ENCODE measurements around the gene VTI1A.

DNA sequence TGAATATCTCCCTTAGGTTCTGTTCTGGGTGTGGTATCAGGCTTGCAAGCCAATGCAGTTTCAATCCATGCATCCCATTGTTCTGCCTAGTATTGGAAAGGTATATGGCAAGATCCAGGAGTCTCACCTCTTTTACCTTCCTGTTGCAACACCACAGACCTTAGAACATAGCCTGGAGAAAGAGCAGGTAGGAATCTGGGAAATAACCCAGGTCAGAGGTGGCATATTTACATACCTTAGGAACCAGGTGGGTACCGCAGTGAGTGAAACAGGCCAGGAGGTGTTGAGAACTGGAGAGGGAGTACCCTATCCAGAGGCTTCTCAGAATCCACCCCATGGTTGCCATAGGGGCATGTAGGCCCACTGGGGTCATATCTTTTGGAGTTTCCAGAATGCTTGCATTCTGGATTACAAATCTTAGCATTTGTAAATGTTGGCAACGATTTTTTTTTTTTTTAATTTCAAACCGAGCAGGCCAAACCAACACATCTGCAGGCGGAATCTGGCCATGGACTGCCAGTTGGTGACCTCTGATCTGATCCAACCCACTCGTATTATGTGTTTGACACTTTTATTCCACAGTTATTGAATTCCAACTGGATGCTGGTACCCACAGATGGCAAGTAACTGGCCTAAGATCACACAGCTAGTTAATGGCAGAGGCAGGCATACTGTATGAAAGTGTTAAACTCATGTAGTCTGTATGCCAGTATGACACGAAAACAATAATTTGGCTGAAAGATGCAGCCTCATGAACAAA is 322.8 kb downstream of the VTI1A start:
- TF ChIP-seq, protein P1, sequence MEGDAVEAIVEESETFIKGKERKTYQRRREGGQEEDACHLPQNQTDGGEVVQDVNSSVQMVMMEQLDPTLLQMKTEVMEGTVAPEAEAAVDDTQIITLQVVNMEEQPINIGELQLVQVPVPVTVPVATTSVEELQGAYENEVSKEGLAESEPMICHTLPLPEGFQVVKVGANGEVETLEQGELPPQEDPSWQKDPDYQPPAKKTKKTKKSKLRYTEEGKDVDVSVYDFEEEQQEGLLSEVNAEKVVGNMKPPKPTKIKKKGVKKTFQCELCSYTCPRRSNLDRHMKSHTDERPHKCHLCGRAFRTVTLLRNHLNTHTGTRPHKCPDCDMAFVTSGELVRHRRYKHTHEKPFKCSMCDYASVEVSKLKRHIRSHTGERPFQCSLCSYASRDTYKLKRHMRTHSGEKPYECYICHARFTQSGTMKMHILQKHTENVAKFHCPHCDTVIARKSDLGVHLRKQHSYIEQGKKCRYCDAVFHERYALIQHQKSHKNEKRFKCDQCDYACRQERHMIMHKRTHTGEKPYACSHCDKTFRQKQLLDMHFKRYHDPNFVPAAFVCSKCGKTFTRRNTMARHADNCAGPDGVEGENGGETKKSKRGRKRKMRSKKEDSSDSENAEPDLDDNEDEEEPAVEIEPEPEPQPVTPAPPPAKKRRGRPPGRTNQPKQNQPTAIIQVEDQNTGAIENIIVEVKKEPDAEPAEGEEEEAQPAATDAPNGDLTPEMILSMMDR (IDR thresholded peaks at IDR 0.05; ENCODE audit: control extremely low read depth in 1 of 3, insufficient read depth in 1 of 3, low read depth in 1 of 3, low read length in 3 of 3), result no peak
- TF ChIP-seq EZH2 (IDR thresholded peaks at IDR 0.05; ENCODE audit: low read depth, low read length, severe bottlenecking) (no peak), CREB1 (IDR thresholded peaks at IDR 0.05) (no peak), RAD21 (IDR thresholded peaks at IDR 0.05 in 1 of 2, conservative IDR thresholded peaks at IDR 0.05 in 1 of 2; ENCODE audit: low read depth in 2 of 2, low read length in 2 of 2) (no peak), TAF1 (IDR thresholded peaks at IDR 0.05; ENCODE audit: low read depth, low read length) (no peak), HDAC2 (IDR thresholded peaks at IDR 0.05; ENCODE audit: borderline replicate concordance in 1 of 2, low read depth in 2 of 2, low read length in 2 of 2) (no peak), CHD2 (IDR thresholded peaks at IDR 0.05; ENCODE audit: low read length) (no peak), SIX5 (IDR thresholded peaks at IDR 0.05; ENCODE audit: low read depth, low read length) (no peak)
